ENCODE data around the gene ADAM30.

DNA sequence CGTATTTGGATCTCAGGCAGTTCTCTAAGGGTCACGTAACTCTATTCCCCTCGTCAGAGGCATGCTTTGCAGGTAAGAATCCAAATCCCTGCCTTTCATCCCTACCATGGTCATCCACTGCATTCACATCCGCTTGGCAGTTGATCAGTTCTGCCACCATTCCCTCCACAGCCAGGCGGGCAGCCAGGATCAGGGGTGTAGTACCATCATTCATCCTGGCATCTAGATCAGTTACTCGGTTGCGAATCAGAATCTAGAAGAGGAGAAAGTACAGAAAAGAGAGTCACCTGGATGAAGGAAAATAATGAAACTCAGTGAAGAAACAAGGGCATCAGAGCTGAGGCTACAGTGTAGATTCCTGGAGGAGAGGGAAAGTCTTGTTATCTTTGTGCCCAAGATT is 22.0 kb upstream of the ADAM30 start:
- TF ChIP-seq GATA2 (IDR thresholded peaks at IDR 0.05; ENCODE audit: low read depth, low read length), result no peak
- TF ChIP-seq GATA3 (IDR thresholded peaks at IDR 0.05; ENCODE audit: low read depth, low read length), result no peak
